HFFc6 (cell line): ENCODE measurements around the gene ANKRD65. TPM values are rescaled to one million over a fixed set of nuclear protein-coding genes. Genes with fewer than 3 reads are reported as not detected.

Experiments
- DNase-seq: peaks from one replicate; pipeline ENCODE4 v3.0.0-alpha.2; 2018
- H3K27ac Mint-ChIP-seq: 2 replicates; pipeline ENCODE4 v1.8.0; 2020; ENCODE audit warnings: mild to moderate bottlenecking, mixed read lengths
- H3K27me3 Mint-ChIP-seq: 2 replicates; pipeline ENCODE4 v1.8.0; 2021; ENCODE audit warnings: mild to moderate bottlenecking, moderate library complexity, mixed read lengths; ENCODE audit not compliant: insufficient read depth
- H3K36me3 Mint-ChIP-seq: 2 replicates; pipeline ENCODE4 v1.8.0; 2021; ENCODE audit warnings: low read depth, mixed read lengths
- H3K4me1 Mint-ChIP-seq: 2 replicates; pipeline ENCODE4 v1.8.0; 2020; ENCODE audit warnings: low read depth, mixed read lengths
- H3K4me3 Mint-ChIP-seq: 2 replicates; pipeline ENCODE4 v1.8.0; 2020; ENCODE audit warnings: mild to moderate bottlenecking, moderate library complexity, mixed read lengths
- H3K9me3 Mint-ChIP-seq: 2 replicates; pipeline ENCODE4 v1.8.0; 2020; ENCODE audit warnings: mild to moderate bottlenecking, mixed read lengths
- CTCF ChIP-seq: fragments of 200-600 bp; sonication (generic); IDR thresholded peaks from 2 replicates; pipeline ENCODE4 v1.5.0; 2021; ENCODE audit warnings: antibody characterized with exemption, mild to moderate bottlenecking
- total RNA-seq, 6 experiments: library from RNA; stranded (reverse); fragmentation: NEBNext Ultra II Directional; extraction: Animal tissue kit (Norgen Biotek cat#: 25700); gene quantifications; 2 replicates in 1 of 6; 3 replicates in 5 of 6; pipeline ENCODE4 v1.2.3, GENCODE V29; 2021

Gene ANKRD65
- total RNA-seq, 6 experiments from 2014 or later, result 0.14 TPM; not detected in 4

GRCh38 chr1:1394116-1394515 is 27.0 kb downstream of the ANKRD65 start:
- peaks cover 57% of the 10 kb centered on the region for H3K36me3 Mint-ChIP-seq
- no peak for DNase-seq
- no peak overlapping the region for H3K4me3 Mint-ChIP-seq
- no peak overlapping the region for H3K27ac Mint-ChIP-seq
- no peak for TF ChIP-seq CTCF
- peaks cover 8% of the 10 kb centered on the region for H3K4me1 Mint-ChIP-seq
- no peaks in the 10 kb centered on the region for H3K9me3 Mint-ChIP-seq
- no peaks in the 10 kb centered on the region for H3K27me3 Mint-ChIP-seq

GRCh38 chr1:1393428-1393827 is 27.6 kb downstream of the ANKRD65 start:
- Mint-ChIP-seq H3K36me3 (peaks cover 58% of the 10 kb centered on the region), H3K9me3 (no peaks in the 10 kb centered on the region), H3K4me3 (no peak overlapping the region), H3K4me1 (peaks cover 8% of the 10 kb centered on the region), H3K27ac (no peak overlapping the region), H3K27me3 (no peaks in the 10 kb centered on the region)
- DNase-seq, result no peak
- TF ChIP-seq CTCF, result no peak

GRCh38 chr1:1393014-1393413 is 28.1 kb downstream of the ANKRD65 start:
- Mint-ChIP-seq H3K36me3 (peaks cover 58% of the 10 kb centered on the region), H3K4me3 (no peak overlapping the region)

GRCh38 chr1:1391225-1391624 is 29.9 kb downstream of the ANKRD65 start:
- peaks cover 71% of the 10 kb centered on the region for H3K36me3 Mint-ChIP-seq
- no peak for TF ChIP-seq CTCF

More at GRCh38 chr1:1393014-1393413, 28.1 kb downstream of the ANKRD65 start:
- no peaks in the 10 kb centered on the region for H3K27me3 Mint-ChIP-seq
- H3K4me1 Mint-ChIP-seq, result peaks cover 5% of the 10 kb centered on the region
- no peak for DNase-seq
- no peak for TF ChIP-seq CTCF
- no peak overlapping the region for H3K27ac Mint-ChIP-seq
- no peaks in the 10 kb centered on the region for H3K9me3 Mint-ChIP-seq

GRCh38 chr1:1390675-1391074 is 30.4 kb downstream of the ANKRD65 start:
- peaks cover 73% of the 10 kb centered on the region for H3K36me3 Mint-ChIP-seq
- H3K27ac Mint-ChIP-seq, result no peak overlapping the region
- H3K27me3 Mint-ChIP-seq, result no peaks in the 10 kb centered on the region
- H3K4me1 Mint-ChIP-seq, result no peaks in the 10 kb centered on the region
- H3K9me3 Mint-ChIP-seq, result no peaks in the 10 kb centered on the region
- H3K4me3 Mint-ChIP-seq, result no peak overlapping the region
- DNase-seq, result no peak
- TF ChIP-seq CTCF, result no peak

More at GRCh38 chr1:1391225-1391624, 29.9 kb downstream of the ANKRD65 start:
- no peak overlapping the region for H3K4me3 Mint-ChIP-seq
- H3K27me3 Mint-ChIP-seq, result no peaks in the 10 kb centered on the region
- H3K9me3 Mint-ChIP-seq, result no peaks in the 10 kb centered on the region
- no peak for DNase-seq
- no peak overlapping the region for H3K27ac Mint-ChIP-seq
- no peaks in the 10 kb centered on the region for H3K4me1 Mint-ChIP-seq

- Mint-ChIP-seq H3K27me3 (peaks cover 3% of the 10 kb centered on the region), H3K4me1 (no peaks in the 10 kb centered on the region), H3K36me3 (peaks cover 56% of the 10 kb centered on the region), H3K9me3 (no peaks in the 10 kb centered on the region), H3K4me3 (no peak overlapping the region), H3K27ac (no peak overlapping the region)
- DNase-seq, result no peak
- TF ChIP-seq CTCF, result no peak
Observed at GRCh38 chr1:1388078-1388472, 33.0 kb downstream of the ANKRD65 start.
